Measurements from ENCODE around the gene ACER2.

Gene ACER2

DNA sequence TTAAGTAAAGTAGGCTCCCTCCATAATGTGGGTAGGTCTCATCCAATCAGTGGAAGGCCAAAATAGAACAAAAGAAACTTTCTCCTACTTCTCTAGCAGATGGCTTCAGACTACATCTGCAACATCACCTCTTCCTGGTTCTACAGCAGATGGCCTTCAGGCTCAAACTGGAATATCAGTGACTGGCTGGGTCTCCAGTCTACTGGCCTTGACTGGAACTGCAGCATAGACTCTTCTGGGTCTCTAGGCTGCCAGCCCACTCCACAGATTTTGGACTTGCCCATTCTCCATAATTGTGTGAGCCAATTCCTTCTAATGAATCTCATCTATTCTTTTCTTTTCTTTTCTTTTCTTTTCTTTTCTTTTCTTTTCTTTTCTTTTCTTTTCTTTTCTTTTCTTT is 64.8 kb downstream of the ACER2 start:
- no peaks in the 10 kb centered on the region for H3K9me3 Mint-ChIP-seq
- H3K27ac Mint-ChIP-seq, result no peak overlapping the region
- H3K36me3 Mint-ChIP-seq (ENCODE audit: low read depth), result no peaks in the 10 kb centered on the region
- H3K4me3 Mint-ChIP-seq, result no peak overlapping the region
- peaks cover 14% of the 10 kb centered on the region for H3K4me1 Mint-ChIP-seq (ENCODE audit: low read depth)
- H3K27me3 Mint-ChIP-seq (ENCODE audit: low read depth), result peaks cover 19% of the 10 kb centered on the region

DNA sequence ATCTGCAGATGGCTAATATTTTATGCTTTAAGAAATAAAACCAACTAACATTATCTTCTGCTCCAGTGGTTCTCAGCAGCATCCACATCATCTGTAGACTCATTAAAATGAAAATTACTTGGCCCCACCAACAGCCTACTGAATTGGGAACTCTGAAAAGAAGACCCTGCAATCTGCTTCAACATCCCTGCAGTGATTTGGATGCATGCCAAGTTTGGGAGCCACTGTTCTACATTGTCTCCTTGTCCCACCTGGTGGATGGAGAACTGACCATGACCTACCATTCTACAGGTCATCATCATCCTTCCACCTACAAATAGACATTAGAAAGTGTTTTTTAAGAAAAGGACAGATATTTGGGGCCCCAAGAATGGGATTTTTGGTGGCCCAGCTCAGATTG is 71.1 kb downstream of the ACER2 start:
- H3K36me3 Mint-ChIP-seq (ENCODE audit: low read depth), result no peaks in the 10 kb centered on the region
- no peak overlapping the region for H3K4me3 Mint-ChIP-seq
- peaks cover 30% of the 10 kb centered on the region for H3K27me3 Mint-ChIP-seq (ENCODE audit: low read depth)
- H3K27ac Mint-ChIP-seq, result no peak overlapping the region
- H3K4me1 Mint-ChIP-seq (ENCODE audit: low read depth), result no peaks in the 10 kb centered on the region
- H3K9me3 Mint-ChIP-seq, result no peaks in the 10 kb centered on the region

DNA sequence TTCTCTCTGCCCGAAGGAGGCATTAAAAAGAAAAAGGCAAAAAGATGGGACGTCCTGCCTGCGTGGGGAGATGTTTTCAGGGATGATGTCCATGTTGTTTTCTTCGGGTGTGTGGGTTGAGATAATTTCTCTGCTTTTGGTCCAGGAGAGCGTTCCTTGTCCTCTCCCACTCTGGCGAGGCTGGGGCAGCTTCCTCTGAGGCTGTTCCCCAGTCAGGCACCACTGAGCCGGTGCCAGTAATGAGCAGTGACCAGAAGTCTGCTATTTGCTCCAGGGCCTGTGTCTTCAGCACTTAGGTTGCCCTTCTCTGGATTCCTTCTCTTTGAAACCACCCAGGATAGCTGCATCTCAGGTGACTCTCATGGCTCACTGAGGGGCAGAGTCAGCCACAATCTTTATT is 71.5 kb downstream of the ACER2 start:
- Mint-ChIP-seq H3K27ac (no peak overlapping the region), H3K9me3 (no peaks in the 10 kb centered on the region), H3K4me3 (no peak overlapping the region), H3K4me1 (ENCODE audit: low read depth) (no peaks in the 10 kb centered on the region), H3K36me3 (ENCODE audit: low read depth) (no peaks in the 10 kb centered on the region), H3K27me3 (ENCODE audit: low read depth) (peaks cover 27% of the 10 kb centered on the region)

DNA sequence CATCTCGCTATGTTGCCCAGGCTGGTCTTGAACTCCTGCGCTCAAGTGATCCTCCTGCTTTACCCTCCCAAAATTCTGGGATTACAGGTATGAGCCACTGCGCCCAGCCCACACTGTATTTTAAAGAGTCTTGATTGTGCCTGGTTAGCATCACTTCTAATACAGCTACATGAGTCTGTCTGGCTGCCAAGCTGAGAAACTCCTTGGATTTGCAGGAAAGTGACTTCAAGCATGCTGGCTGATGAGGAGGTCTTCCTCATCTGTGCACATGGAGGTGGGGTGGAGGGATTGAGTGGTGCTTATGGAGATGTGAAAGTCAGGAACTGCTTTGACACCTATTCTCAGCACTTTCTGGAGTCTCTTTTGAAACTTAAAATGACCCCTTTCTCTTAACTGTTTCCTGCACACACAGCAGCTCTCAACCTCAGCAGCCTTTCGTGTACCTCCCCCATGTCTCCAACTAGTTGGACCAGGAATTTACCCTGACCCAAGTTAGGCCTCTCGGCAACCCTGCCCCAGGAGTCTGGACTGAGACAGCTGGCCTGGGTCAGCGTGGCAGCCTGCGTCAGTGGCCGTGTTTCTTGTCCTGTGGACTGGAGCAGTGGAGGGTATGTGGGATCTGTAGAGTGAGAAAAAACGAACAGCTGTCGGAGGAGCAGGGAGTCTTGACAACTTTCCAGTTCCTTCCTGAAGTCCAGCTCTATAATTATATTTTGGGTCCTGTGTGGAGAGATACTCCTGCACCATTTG is 72.5 kb downstream of the ACER2 start:
- Mint-ChIP-seq H3K27ac (no peak overlapping the region), H3K36me3 (ENCODE audit: low read depth) (no peaks in the 10 kb centered on the region), H3K4me1 (ENCODE audit: low read depth) (no peaks in the 10 kb centered on the region), H3K4me3 (no peak overlapping the region), H3K9me3 (no peaks in the 10 kb centered on the region), H3K27me3 (ENCODE audit: low read depth) (peaks cover 25% of the 10 kb centered on the region)

DNA sequence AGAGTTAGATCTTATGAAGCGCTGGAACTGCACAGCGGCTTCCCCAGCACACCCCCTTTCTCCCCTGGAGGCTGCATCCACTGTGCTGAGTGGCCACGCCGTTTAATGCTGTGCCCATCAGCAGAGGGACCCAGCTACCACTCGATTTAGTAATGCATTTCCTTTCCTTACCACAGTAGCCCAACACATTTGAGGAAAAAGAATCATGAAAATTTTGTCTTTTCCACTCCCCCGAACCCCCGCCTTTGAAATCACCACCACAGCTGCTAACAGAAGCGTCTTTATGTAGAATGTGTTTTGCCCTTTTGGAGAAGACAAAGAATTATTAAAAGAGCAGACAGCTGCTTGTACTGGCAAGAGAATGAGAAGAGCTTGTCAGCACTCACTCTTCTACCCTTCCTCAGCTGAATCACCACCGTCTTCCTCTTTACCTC is 73.2 kb downstream of the ACER2 start:
- no peaks in the 10 kb centered on the region for H3K36me3 Mint-ChIP-seq (ENCODE audit: low read depth)
- no peaks in the 10 kb centered on the region for H3K9me3 Mint-ChIP-seq
- H3K4me1 Mint-ChIP-seq (ENCODE audit: low read depth), result no peaks in the 10 kb centered on the region
- no peak overlapping the region for H3K4me3 Mint-ChIP-seq
- no peak overlapping the region for H3K27ac Mint-ChIP-seq
- H3K27me3 Mint-ChIP-seq (ENCODE audit: low read depth), result peaks cover 23% of the 10 kb centered on the region

DNA sequence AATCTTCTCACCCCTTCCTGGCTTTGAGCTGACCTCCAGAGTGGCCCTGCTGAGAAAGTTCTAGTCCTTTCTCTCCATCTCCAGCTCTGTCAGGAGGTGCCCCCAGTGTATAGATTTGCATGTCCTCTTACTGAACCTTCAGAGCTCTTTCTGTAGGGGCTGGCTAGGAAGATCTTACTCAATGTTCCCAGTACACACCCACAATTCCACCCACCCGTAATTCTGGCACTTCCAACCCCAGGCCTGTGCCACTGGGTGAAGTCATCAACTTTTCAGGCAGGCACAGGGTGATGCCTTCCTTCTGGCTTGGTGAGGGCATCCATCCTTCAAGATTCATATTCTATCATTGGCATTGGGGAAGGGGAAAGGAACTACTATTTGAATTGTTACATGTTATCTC is 75.9 kb downstream of the ACER2 start:
- Mint-ChIP-seq H3K9me3 (no peaks in the 10 kb centered on the region), H3K36me3 (ENCODE audit: low read depth) (no peaks in the 10 kb centered on the region), H3K27me3 (ENCODE audit: low read depth) (peaks cover 11% of the 10 kb centered on the region), H3K4me3 (no peak overlapping the region), H3K27ac (no peak overlapping the region), H3K4me1 (ENCODE audit: low read depth) (no peaks in the 10 kb centered on the region)

DNA sequence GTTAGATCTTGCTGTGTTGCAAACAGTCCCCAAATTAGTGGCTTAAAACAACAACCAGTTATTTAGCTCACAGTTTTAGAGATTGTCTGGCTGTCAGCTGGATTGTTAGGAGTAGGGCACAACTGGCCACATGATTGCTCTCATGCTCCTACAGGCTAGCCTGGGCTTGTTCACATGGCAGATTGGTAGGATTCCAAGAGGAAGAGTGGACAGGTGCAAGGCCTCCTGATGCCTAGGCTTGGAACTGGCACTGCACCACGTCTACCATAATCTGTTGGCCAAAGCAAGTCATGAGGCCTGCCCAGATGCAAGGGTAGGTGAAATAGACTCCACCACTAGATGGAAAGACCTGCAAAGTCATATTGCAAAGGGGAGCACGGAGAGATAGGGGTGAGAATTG is 76.4 kb downstream of the ACER2 start:
- no peak overlapping the region for H3K27ac Mint-ChIP-seq
- peaks cover 8% of the 10 kb centered on the region for H3K27me3 Mint-ChIP-seq (ENCODE audit: low read depth)
- H3K9me3 Mint-ChIP-seq, result no peaks in the 10 kb centered on the region
- no peaks in the 10 kb centered on the region for H3K4me1 Mint-ChIP-seq (ENCODE audit: low read depth)
- no peaks in the 10 kb centered on the region for H3K36me3 Mint-ChIP-seq (ENCODE audit: low read depth)
- no peak overlapping the region for H3K4me3 Mint-ChIP-seq

DNA sequence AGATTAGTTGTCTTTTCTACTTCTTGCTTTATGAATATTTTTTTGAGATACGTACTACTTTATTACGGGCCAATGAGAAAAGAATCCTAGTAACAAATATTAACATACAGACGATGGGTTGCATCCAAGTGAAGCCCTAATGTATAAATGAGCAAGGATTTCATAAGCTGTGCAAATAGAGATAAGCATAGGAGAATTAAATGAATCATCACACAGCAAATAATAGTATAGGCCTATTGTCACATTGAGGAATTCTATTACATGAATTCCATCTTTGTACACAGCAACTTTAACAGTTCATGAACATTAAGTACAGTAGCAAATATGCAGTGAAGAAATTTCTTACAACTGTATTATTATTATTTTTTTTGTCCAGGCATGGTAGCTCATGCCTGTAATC is 78.0 kb downstream of the ACER2 start:
- Mint-ChIP-seq H3K4me3 (no peak overlapping the region), H3K9me3 (no peaks in the 10 kb centered on the region), H3K4me1 (ENCODE audit: low read depth) (no peaks in the 10 kb centered on the region), H3K27ac (no peak overlapping the region), H3K36me3 (ENCODE audit: low read depth) (no peaks in the 10 kb centered on the region), H3K27me3 (ENCODE audit: low read depth) (peaks cover 6% of the 10 kb centered on the region)

DNA sequence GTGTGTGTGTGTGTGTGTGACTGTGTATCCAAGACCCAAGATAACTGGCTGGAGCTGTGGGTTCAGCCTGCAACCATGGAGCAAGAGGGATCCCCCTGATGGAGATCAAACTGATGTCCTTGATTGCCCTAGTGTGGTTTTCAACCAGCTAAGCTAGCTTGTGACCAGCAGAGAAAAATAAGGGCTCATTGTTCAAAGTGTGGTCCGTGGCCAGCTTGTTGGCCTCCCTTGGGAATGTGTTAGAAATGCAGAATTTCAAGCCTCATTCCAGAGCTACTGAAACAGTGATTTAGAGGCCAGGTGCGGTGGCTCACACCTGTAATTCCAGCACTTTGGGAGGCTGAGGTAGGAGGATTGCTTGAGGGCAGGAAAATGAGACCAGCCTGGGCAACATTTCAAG is 79.9 kb downstream of the ACER2 start:
- Mint-ChIP-seq H3K36me3 (ENCODE audit: low read depth) (no peaks in the 10 kb centered on the region), H3K4me3 (no peak overlapping the region), H3K9me3 (no peaks in the 10 kb centered on the region), H3K4me1 (ENCODE audit: low read depth) (peaks cover 11% of the 10 kb centered on the region), H3K27me3 (ENCODE audit: low read depth) (no peaks in the 10 kb centered on the region), H3K27ac (no peak overlapping the region)

DNA sequence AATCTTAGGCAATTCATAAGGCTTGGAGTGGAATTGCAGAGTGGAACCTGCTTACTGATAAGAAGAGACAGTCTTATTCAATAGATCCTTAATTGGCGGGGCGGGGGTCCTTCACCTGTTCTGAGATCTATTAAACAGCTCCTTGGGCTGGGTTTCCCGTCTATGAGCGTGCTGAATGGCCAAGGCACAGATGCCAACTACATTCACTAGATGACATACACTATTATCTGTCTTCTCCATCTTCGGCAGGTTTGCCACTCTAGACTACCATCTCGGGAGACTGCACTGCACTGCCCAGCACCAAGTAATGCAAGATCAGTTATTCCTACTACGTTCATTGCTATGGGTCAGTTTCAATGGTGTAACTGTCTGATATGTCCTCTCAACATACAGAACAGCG is 81.5 kb downstream of the ACER2 start:
- Mint-ChIP-seq H3K27me3 (ENCODE audit: low read depth) (no peaks in the 10 kb centered on the region), H3K36me3 (ENCODE audit: low read depth) (no peaks in the 10 kb centered on the region), H3K27ac (no peak overlapping the region), H3K4me1 (ENCODE audit: low read depth) (peaks cover 14% of the 10 kb centered on the region), H3K9me3 (no peaks in the 10 kb centered on the region), H3K4me3 (no peak overlapping the region)

DNA sequence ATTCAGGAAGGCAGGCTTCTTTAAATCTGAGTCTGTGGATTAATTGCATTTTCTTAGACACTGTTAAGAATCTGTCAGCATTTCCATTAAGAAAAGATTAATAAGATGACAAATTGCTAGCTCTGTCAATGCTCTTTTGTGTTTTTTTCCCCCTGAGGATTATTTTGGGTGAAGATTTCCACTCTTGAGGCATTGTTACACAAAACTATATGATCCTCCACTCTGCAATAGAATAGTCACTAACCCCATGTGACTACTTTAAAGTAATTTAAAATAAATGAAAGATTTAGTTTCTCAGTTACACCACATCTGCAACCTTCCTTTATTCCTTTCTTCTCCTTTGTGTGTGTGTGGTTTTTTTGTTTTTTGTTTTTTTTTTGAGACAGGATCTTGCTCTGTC is 82.0 kb downstream of the ACER2 start:
- Mint-ChIP-seq H3K36me3 (ENCODE audit: low read depth) (no peaks in the 10 kb centered on the region), H3K27me3 (ENCODE audit: low read depth) (no peaks in the 10 kb centered on the region), H3K4me1 (ENCODE audit: low read depth) (peaks cover 14% of the 10 kb centered on the region), H3K9me3 (no peaks in the 10 kb centered on the region), H3K4me3 (no peak overlapping the region), H3K27ac (no peak overlapping the region)

DNA sequence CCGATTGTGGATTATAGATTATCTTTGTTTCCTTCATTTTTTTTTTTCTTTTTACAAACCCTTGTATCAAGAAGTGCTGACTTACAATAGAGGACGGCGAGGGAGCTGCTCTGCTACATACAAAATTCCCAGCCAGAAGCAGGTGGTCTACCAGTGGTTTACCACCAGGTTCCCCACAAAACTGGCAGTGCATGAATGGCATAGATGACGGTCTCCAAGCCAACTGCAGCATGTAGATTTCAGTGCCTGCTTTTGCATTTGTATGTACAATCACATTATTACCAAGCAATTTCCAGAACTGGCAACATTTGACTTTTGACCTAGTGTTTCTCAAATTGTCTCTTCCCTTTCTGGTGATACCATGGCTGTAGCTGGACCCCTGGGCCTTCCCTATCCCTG is 84.0 kb downstream of the ACER2 start:
- Mint-ChIP-seq H3K27ac (no peak overlapping the region), H3K36me3 (ENCODE audit: low read depth) (no peaks in the 10 kb centered on the region), H3K4me1 (ENCODE audit: low read depth) (peaks cover 14% of the 10 kb centered on the region), H3K4me3 (no peak overlapping the region), H3K9me3 (no peaks in the 10 kb centered on the region), H3K27me3 (ENCODE audit: low read depth) (no peaks in the 10 kb centered on the region)

DNA sequence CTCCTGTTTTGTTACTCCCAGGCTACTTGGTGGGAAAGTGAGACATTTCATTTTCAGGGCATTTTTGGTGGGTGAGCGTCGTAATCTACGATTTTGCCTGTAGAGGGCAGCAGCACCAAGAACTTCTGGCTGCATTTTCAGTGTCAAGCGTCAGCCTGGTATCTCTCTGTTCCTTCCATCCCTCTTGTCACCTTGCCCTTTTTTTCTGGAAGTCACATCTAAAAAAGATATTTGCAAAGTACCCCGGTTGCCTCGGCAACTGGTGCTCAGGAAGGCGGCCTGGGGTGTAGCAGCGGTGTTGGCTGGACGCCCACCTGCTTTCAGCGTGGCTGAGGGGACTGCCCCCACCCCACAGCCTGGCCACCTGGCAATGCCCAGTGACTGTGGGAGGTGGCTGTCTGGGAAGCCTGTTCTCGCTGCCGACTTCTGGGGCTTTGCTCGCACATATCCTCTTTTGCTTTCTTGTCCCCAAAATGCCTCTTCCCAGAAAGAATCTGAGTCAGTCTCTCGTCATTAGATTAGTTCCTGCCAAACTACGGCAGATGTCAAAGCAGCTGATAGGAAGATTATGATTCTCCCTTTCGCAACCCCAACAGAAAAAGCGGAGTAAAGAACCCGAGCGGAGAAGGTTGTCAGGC is 84.5 kb downstream of the ACER2 start:
- Mint-ChIP-seq H3K4me1 (ENCODE audit: low read depth) (peaks cover 14% of the 10 kb centered on the region), H3K27ac (no peak overlapping the region), H3K4me3 (peak overlapping the region; percentile 30), H3K9me3 (no peaks in the 10 kb centered on the region), H3K27me3 (ENCODE audit: low read depth) (no peaks in the 10 kb centered on the region), H3K36me3 (ENCODE audit: low read depth) (no peaks in the 10 kb centered on the region)

DNA sequence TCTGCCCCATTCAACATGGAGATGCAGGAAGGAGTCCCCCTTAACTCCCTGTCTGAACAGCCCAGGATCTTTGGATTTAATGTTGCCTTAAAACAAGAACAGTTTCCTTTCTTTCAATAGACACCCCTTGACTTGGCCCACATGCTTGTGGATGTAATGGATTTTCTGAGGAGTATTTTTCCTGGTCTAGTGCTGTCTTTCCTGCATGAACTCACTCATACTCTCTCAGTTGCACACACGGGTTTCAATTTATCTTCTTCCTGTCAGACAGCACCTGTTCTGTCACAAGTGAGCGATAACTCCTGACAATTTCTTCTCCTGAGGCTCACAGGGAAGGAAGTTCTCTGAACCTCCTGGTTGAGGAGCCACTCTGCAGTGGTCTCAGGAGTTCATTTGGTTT is 85.1 kb downstream of the ACER2 start:
- no peak overlapping the region for H3K4me3 Mint-ChIP-seq
- no peaks in the 10 kb centered on the region for H3K36me3 Mint-ChIP-seq (ENCODE audit: low read depth)
- H3K4me1 Mint-ChIP-seq (ENCODE audit: low read depth), result peaks cover 14% of the 10 kb centered on the region

DNA sequence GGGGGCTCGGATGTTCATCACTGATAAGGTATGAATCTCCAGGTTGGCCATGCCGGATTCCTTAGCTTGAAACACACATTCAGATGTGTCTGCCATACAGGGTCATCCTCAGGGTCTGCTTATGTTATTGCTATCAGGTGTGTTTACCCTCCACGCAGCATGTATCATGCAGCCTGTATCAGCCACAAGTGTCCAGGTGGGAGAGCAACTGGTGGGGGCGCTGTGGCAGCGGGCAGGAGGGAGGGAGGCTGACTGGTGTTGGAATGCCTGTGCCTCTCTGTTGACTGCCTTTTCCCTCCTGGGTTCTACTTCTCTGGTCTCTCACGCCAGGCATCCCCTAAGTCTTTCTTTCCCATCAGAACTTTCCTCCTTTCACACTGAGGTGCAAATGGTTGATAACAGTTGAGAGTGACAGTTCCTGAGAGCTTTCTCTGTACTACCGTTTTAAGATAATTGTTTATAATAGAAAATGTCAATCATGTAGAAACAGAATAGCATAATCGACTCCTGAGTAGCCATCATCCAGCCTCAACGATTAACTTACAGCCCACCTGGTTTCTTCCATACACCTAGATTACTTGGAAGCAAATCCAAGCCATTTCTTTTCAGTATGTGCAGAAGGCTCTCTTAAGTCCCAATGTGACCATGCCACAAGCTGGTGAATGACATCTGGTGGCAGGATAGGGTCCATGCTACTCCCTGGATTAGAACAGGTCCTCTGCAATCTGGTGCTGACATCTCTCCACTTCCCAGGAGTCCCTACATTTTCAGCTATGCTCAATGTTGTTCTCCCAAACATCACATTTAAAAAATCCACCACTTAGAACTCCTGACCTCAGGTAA is 86.6 kb downstream of the ACER2 start:
- Mint-ChIP-seq H3K4me1 (ENCODE audit: low read depth) (peaks cover 14% of the 10 kb centered on the region), H3K9me3 (no peaks in the 10 kb centered on the region), H3K36me3 (ENCODE audit: low read depth) (no peaks in the 10 kb centered on the region), H3K4me3 (no peak overlapping the region), H3K27me3 (ENCODE audit: low read depth) (no peaks in the 10 kb centered on the region), H3K27ac (no peak overlapping the region)

More for the DNA sequence above, 85.1 kb downstream of the ACER2 start:
- H3K9me3 Mint-ChIP-seq, result no peaks in the 10 kb centered on the region
- H3K27ac Mint-ChIP-seq, result no peak overlapping the region
- no peaks in the 10 kb centered on the region for H3K27me3 Mint-ChIP-seq (ENCODE audit: low read depth)

Measured in T-helper 1 cell treated with Interleukin-12 subunit alpha and Interleukin-12 subunit beta and Interleukin-4 antibody, amounts not matched to agents 30 μg/mL and 1 μg/mL, for 36 hours (primary cell).